HepG2 (cell line): ENCODE results near the gene PP2D1. TPM values are rescaled to one million over a fixed set of nuclear protein-coding genes. Genes with fewer than 3 reads are reported as not detected.

Source experiments
- DNMT1 ChIP-seq: sonication (generic); formaldehyde crosslinking; IDR thresholded peaks from 2 replicates; pipeline ENCODE4 v1.5.1; 2020; ENCODE audit warnings: mild to moderate bottlenecking, missing genetic modification reagents
- FOSL2 ChIP-seq: sonication (generic); formaldehyde crosslinking; IDR thresholded peaks from 2 replicates; pipeline ENCODE4 v1.4.0; 2020; ENCODE audit warnings: missing genetic modification reagents
- GABPB1 ChIP-seq: IDR thresholded peaks from 2 replicates; pipeline ENCODE4 v1.6.1; 2016; ENCODE audit warnings: mild to moderate bottlenecking, missing genetic modification reagents, moderate library complexity, missing compliant biosample characterization
- HMGXB4 ChIP-seq, 2 experiments: sonication (generic) in 1 of 2; formaldehyde crosslinking in 1 of 2; IDR thresholded peaks; 2 replicates each; pipeline versions ENCODE4 v1.4.0 to v1.6.1; 2018 to 2020; ENCODE audit warnings: missing genetic modification reagents in 2 of 2, borderline replicate concordance in 1 of 2, low read depth in 1 of 2, mild to moderate bottlenecking in 1 of 2, missing biosample characterization in 1 of 2
- ISL2 ChIP-seq: sonication (generic); formaldehyde crosslinking; IDR thresholded peaks from 2 replicates; pipeline ENCODE4 v1.5.0; 2020; ENCODE audit warnings: missing genetic modification reagents
- JDP2 ChIP-seq: sonication (generic); formaldehyde crosslinking; IDR thresholded peaks from 2 replicates; pipeline ENCODE4 v1.8.1; 2022; ENCODE audit warnings: missing genetic modification reagents, borderline replicate concordance
- KAT2B ChIP-seq: fragments of 150-350 bp; IDR thresholded peaks from 2 replicates; pipeline ENCODE4 v1.6.1; 2014; ENCODE audit warnings: low read depth, low read length, borderline replicate concordance
- MAX ChIP-seq: IDR thresholded peaks from 2 replicates; pipeline ENCODE4 v1.6.1; 2012; ENCODE audit warnings: inconsistent platforms
- NFKB2 ChIP-seq: sonication (generic); formaldehyde crosslinking; IDR thresholded peaks from 2 replicates; pipeline ENCODE4 v1.4.0; 2020; ENCODE audit warnings: missing genetic modification reagents, borderline replicate concordance
- NR2C2 ChIP-seq: sonication (generic); formaldehyde crosslinking; IDR thresholded peaks from 2 replicates; pipeline ENCODE4 v1.4.0; 2020; ENCODE audit warnings: missing genetic modification reagents, mild to moderate bottlenecking, moderate library complexity, borderline replicate concordance
- SAP130 ChIP-seq: IDR thresholded peaks from 2 replicates; pipeline ENCODE4 v1.6.1; 2016; ENCODE audit warnings: low read depth
- TFAP4 ChIP-seq: sonication (generic); IDR thresholded peaks from 2 replicates; pipeline ENCODE4 v1.6.1; 2016; ENCODE audit warnings: low read depth, borderline replicate concordance
- ZBTB42 ChIP-seq: sonication (generic); formaldehyde crosslinking; IDR thresholded peaks from 2 replicates; pipeline ENCODE4 v1.5.0; 2020; ENCODE audit warnings: mild to moderate bottlenecking, missing genetic modification reagents
- ZHX1 ChIP-seq: sonication (generic); formaldehyde crosslinking; IDR thresholded peaks from 2 replicates; pipeline ENCODE4 v1.8.1; 2022; ENCODE audit warnings: low read depth, mild to moderate bottlenecking, missing genetic modification reagents
- ZNF180 ChIP-seq: sonication (generic); formaldehyde crosslinking; IDR thresholded peaks from 2 replicates; pipeline ENCODE4 v1.4.0; 2020; ENCODE audit warnings: low read depth, missing genetic modification reagents, borderline replicate concordance
- ZNF326 ChIP-seq: sonication (generic); formaldehyde crosslinking; IDR thresholded peaks from 2 replicates; pipeline ENCODE4 v1.4.0; 2020; ENCODE audit warnings: missing genetic modification reagents, borderline replicate concordance
- ZNF546 ChIP-seq: sonication (generic); formaldehyde crosslinking; conservative IDR thresholded peaks from 2 replicates; pipeline ENCODE4 v1.8.1; 2023; ENCODE audit warnings: mild to moderate bottlenecking, missing genetic modification reagents
- ZNF616 ChIP-seq: sonication (generic); formaldehyde crosslinking; IDR thresholded peaks from 2 replicates; pipeline ENCODE4 v1.5.0; 2020; ENCODE audit warnings: low read depth, mild to moderate bottlenecking, missing genetic modification reagents
- ZNF687 ChIP-seq: sonication (generic); formaldehyde crosslinking; IDR thresholded peaks from 2 replicates; pipeline ENCODE4 v1.5.1; 2020; ENCODE audit warnings: mild to moderate bottlenecking, missing genetic modification reagents, moderate library complexity
- ZSCAN22 ChIP-seq: sonication (generic); formaldehyde crosslinking; IDR thresholded peaks from 2 replicates; pipeline ENCODE4 v1.4.0; 2020; ENCODE audit warnings: mild to moderate bottlenecking, missing genetic modification reagents
- polyA plus RNA-seq, 8 experiments: library from polyadenylated mRNA; depleted of rRNA in 3 of 8; stranded (reverse) in 7 of 8; unstranded in 1 of 8; fragments of >200 nt; fragmentation: Illumina TruSeq in 4 of 8; extraction: Trizol in 4 of 8; gene quantifications; 2 replicates each; pipeline versions ENCODE4 v1.2.1 to v1.2.3, GENCODE V29; 2011 to 2016; ENCODE audit warnings: low read depth in 4 of 8, missing spikeins in 1 of 8, mixed read lengths in 1 of 8; ENCODE audit not compliant: insufficient read depth in 1 of 8
- total RNA-seq, 5 experiments: library from RNA; depleted of rRNA; stranded (reverse); fragments of >200 nt; fragmentation: Illumina TruSeq; extraction: Trizol; gene quantifications; 2 replicates each; pipeline ENCODE4 v1.2.3, GENCODE V29; 2016; ENCODE audit warnings: low read depth in 1 of 5

PP2D1 gene
- total and polyA plus RNA-seq, 2 of the 13 experiments (the other 11 are each of a cell fraction or from before 2014, with no cell fraction given), result not detected

GRCh38 chr3:20041197-20041780 is 29.2 kb upstream of the PP2D1 start (continued):
- TF ChIP-seq DNMT1 (CRISPR knock-in tag), result no peak
- TF ChIP-seq ZSCAN22 (CRISPR knock-in tag), result no peak
- TF ChIP-seq ZBTB42, result no peak
- TF ChIP-seq NR2C2 (CRISPR knock-in tag), result no peak
- no peak for TF ChIP-seq ZHX1 (CRISPR knock-in tag)
- TF ChIP-seq NFKB2, result 0 out of 2 replicates have a peak, but pooled peaks have one; percentile 62
- no peak for TF ChIP-seq ZNF326
- peak; percentile 49 for TF ChIP-seq ZNF687 (CRISPR knock-in tag)
- no peak for TF ChIP-seq ZNF616 (CRISPR knock-in tag)
- peak; percentile 19; the same call in 1 of the 2 replicates for TF ChIP-seq ISL2 (CRISPR knock-in tag)
- no peak for TF ChIP-seq ZNF546 (CRISPR knock-in tag)
- TF ChIP-seq HMGXB4 (CRISPR knock-in tag; IDR thresholded peaks at IDR 0.05; ENCODE audit: borderline replicate concordance in 1 of 2, low read depth in 1 of 2), result peak in 1 of 2 experiments; percentile 20; a peak in 1 of 4 replicates
- no peak for TF ChIP-seq JDP2
- TF ChIP-seq KAT2B, result no peak
- TF ChIP-seq SAP130 (CRISPR knock-in tag), result peak; percentile 99
- peak; percentile 51; the same call in 1 of the 2 replicates for TF ChIP-seq MAX
- TF ChIP-seq TFAP4, result peak; percentile 97
- TF ChIP-seq GABPB1 (CRISPR knock-in tag), result 0 out of 2 replicates have a peak, but pooled peaks have one; percentile 17
- TF ChIP-seq FOSL2 (CRISPR knock-in tag), result 0 out of 2 replicates have a peak, but pooled peaks have one; percentile 10
- TF ChIP-seq ZNF180 (CRISPR knock-in tag), result no peak
